NB4 (cell line): ENCODE data around the gene DGKG.

Source experiments
- TF ChIP-seq, protein P1 (sequence below): IDR thresholded peaks from one replicate; pipeline ENCODE4 v1.5.1; 2012; ENCODE audit warnings: low read depth, low read length
- TF ChIP-seq, protein P2 (sequence below): IDR thresholded peaks from 2 replicates; pipeline ENCODE4 v1.6.1; 2011; ENCODE audit warnings: low read depth, low read length

DNA sequence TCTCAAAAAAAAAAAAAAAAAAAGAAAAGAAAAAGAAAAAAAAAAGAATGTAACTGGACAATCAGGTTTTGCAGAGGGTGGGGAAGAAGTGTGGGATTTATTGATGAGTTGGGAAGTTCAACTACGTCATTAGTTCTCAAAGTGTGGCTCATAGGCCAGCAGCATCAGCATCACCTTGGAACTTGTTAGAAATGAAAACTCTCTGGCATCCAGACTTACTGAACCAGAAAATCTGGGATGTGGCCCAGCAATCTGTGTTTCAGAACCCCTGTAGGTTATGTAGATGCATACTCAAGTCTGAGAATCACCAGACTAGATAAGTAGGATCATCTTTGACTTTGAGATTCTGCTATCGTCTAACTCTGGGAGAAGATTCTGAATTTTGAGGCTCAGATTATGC, 207.4 kb downstream of the DGKG start:
- TF ChIP-seq, protein P1, sequence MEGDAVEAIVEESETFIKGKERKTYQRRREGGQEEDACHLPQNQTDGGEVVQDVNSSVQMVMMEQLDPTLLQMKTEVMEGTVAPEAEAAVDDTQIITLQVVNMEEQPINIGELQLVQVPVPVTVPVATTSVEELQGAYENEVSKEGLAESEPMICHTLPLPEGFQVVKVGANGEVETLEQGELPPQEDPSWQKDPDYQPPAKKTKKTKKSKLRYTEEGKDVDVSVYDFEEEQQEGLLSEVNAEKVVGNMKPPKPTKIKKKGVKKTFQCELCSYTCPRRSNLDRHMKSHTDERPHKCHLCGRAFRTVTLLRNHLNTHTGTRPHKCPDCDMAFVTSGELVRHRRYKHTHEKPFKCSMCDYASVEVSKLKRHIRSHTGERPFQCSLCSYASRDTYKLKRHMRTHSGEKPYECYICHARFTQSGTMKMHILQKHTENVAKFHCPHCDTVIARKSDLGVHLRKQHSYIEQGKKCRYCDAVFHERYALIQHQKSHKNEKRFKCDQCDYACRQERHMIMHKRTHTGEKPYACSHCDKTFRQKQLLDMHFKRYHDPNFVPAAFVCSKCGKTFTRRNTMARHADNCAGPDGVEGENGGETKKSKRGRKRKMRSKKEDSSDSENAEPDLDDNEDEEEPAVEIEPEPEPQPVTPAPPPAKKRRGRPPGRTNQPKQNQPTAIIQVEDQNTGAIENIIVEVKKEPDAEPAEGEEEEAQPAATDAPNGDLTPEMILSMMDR = no peak
- TF ChIP-seq, protein P2, sequence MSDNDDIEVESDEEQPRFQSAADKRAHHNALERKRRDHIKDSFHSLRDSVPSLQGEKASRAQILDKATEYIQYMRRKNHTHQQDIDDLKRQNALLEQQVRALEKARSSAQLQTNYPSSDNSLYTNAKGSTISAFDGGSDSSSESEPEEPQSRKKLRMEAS = no peak
